ENCODE results near the gene C9orf153. TPM values are rescaled to one million over a fixed set of nuclear protein-coding genes. Genes with fewer than 3 reads are reported as not detected.

The C9orf153 gene
- total RNA-seq, 6 experiments from 2014 or later = 0.19 to 0.54 (median 0.31) TPM; not detected in 2

DNA sequence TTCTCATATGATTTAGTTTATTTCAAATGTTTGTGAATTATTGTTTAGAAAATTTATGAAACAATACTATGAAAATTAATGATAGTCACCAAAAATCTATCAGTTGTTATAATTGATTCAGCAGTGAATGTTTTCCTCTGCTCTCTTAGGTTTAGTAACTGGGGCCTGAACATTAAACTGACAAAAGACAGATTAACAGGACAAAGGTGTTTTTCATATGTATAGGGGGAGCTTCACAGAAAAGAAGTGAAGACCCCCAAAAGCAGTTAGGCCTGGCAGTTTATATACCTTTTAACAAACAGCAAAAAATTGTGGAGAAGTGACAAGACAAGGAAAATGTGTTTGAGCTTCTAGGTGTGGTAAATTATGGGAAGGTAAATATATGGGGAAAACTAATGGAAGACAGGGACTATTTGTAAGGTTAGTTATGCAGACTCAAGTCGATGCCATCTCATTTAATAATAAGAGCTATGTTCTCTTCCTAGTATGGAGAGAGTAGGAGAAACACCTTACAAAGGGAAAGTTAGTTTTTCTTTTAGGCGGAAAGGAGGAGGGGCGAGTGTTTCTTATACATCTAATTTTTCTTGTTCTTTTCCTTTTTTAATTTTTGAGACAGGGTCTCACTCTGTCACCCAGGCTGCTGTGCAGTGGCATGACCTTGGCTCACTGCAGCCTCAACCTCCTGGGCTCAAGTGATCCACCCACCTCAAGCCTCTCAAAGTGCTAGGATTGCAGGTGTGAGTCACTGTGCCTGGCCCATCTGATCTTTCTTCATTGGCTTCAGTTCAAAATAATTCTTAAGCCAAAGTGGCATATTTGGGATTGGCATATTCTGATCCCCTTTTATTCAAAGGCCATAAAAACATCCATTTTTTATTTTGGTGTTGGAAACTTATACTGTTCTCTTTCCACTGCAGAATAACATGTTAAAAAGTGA lies 77.8 kb downstream of the C9orf153 start:
- 78% methylated on average over 3 of the region's 3 CpGs for WGBS (ENCODE audit: insufficient coverage, low coverage, low lambda C conversion rate, missing lambda C conversion rate)
- TF ChIP-seq, protein P1, sequence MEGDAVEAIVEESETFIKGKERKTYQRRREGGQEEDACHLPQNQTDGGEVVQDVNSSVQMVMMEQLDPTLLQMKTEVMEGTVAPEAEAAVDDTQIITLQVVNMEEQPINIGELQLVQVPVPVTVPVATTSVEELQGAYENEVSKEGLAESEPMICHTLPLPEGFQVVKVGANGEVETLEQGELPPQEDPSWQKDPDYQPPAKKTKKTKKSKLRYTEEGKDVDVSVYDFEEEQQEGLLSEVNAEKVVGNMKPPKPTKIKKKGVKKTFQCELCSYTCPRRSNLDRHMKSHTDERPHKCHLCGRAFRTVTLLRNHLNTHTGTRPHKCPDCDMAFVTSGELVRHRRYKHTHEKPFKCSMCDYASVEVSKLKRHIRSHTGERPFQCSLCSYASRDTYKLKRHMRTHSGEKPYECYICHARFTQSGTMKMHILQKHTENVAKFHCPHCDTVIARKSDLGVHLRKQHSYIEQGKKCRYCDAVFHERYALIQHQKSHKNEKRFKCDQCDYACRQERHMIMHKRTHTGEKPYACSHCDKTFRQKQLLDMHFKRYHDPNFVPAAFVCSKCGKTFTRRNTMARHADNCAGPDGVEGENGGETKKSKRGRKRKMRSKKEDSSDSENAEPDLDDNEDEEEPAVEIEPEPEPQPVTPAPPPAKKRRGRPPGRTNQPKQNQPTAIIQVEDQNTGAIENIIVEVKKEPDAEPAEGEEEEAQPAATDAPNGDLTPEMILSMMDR (IDR thresholded peaks at IDR 0.05) = no peak
- TF ChIP-seq POLR2A (IDR thresholded peaks at IDR 0.05) = no peak
- H3K9me3 ChIP-seq = no peaks in the 10 kb centered on the region
- intact Hi-C loops (cut with DNase I) = no loop called here
- H3K27me3 ChIP-seq = no peaks in the 10 kb centered on the region
- no peak overlapping the region for H3K27ac ChIP-seq
- DNase-seq (no peak), ATAC-seq (no peak)
- no peaks in the 10 kb centered on the region for H3K4me1 ChIP-seq
- no peaks in the 10 kb centered on the region for H3K36me3 ChIP-seq
- H3K4me3 ChIP-seq = no peak overlapping the region

DNA sequence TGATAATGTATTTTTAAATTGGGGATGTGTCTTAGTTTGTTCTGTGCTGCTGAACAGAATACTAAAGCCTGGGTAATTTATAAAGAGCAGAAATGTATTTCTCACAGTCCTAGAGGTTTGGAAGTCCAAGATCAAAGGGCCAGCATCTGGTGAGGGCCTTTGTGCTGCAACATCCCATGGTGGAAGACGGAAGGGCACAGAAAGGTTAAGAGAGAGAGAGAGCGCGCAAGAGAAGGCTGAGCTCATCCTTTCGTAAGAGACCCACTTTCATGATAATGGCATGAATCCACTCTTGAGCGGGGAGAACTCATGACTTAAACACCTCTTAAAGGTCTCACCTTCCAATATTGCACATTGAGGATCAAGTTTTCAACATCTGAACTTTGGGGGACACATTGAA lies 81.0 kb downstream of the C9orf153 start:
- TF ChIP-seq POLR2A (IDR thresholded peaks at IDR 0.05) = no peak
- TF ChIP-seq, protein P1 (IDR thresholded peaks at IDR 0.05) = no peak
- H3K27me3 ChIP-seq = no peaks in the 10 kb centered on the region
- no peak overlapping the region for H3K27ac ChIP-seq
- WGBS (ENCODE audit: insufficient coverage, low coverage, low lambda C conversion rate, missing lambda C conversion rate) = 83% methylated on average over 5 of the region's 5 CpGs
- intact Hi-C loops (cut with DNase I) = no loop called here
- no peaks in the 10 kb centered on the region for H3K36me3 ChIP-seq
- H3K9me3 ChIP-seq = no peaks in the 10 kb centered on the region
- no peak overlapping the region for H3K4me3 ChIP-seq
- H3K4me1 ChIP-seq = no peaks in the 10 kb centered on the region
- ATAC-seq (no peak), DNase-seq (no peak)

DNA sequence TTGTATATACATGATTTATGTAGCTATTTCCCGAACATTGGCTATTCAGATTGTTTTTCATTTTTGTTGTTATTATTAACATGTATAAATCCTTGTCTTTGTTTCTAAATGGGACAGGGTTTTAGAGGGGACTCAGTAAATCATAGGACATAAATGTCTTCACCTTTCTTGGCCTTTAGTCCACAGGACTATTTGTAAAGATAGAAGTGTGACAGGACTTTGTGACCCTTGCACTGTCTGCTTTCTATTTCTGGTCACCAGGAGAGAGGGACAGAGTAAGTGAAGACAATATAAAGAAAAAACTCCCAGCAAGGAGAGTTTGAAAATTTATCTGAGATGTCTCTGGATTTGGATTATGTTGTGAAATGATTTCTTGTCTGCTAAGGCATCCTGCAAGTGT lies 81.5 kb downstream of the C9orf153 start:
- no peak overlapping the region for H3K4me3 ChIP-seq
- no peaks in the 10 kb centered on the region for H3K27me3 ChIP-seq
- H3K27ac ChIP-seq = no peak overlapping the region
- 82% methylated on average over 1 of the region's 1 CpG for WGBS (ENCODE audit: insufficient coverage, low coverage, low lambda C conversion rate, missing lambda C conversion rate)
- no peaks in the 10 kb centered on the region for H3K4me1 ChIP-seq
- no peak for ATAC-seq
- H3K9me3 ChIP-seq = no peaks in the 10 kb centered on the region
- DNase-seq = no peak
- no peak for TF ChIP-seq POLR2A (IDR thresholded peaks at IDR 0.05)
- TF ChIP-seq, protein P1 (IDR thresholded peaks at IDR 0.05) = no peak
- intact Hi-C loops (cut with DNase I) = no loop called here
- H3K36me3 ChIP-seq = no peaks in the 10 kb centered on the region

DNA sequence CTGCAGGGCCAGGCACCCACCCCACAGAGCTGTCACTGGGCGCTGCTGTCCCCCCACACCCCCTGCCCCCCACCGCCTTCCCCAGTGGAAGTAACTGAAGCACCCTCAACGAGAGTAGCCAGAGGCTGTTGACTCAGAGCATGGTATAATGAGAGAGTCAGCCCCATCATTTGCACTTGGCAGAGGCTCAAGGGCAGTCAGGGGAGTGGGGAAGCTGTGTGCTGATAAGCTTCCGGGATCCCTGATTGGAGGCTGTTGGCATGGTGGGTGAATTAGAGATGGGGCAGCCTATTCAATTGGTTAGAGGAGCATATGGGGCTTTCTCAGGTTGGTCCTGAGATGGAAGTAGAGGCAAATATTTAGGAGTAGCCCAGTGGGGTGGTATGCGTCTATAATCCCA lies 83.0 kb downstream of the C9orf153 start:
- H3K36me3 ChIP-seq = no peaks in the 10 kb centered on the region
- ATAC-seq (no peak), DNase-seq (no peak)
- WGBS (ENCODE audit: insufficient coverage, low coverage, low lambda C conversion rate, missing lambda C conversion rate) = 53% methylated on average over 3 of the region's 5 CpGs
- no peak for TF ChIP-seq POLR2A (IDR thresholded peaks at IDR 0.05)
- TF ChIP-seq, protein P1 (IDR thresholded peaks at IDR 0.05) = no peak
- intact Hi-C loops (cut with DNase I) = no loop called here
- H3K4me3 ChIP-seq = no peak overlapping the region
- H3K27ac ChIP-seq = no peak overlapping the region
- H3K9me3 ChIP-seq = no peaks in the 10 kb centered on the region
- H3K4me1 ChIP-seq = no peaks in the 10 kb centered on the region
- H3K27me3 ChIP-seq = no peaks in the 10 kb centered on the region
